NCI-H748 treated with DMSO at 0.1 percent for 48 hours (cell line): ENCODE data around the gene EPHB2.

Experiments
- DNase-seq: peaks from one replicate; lab custom pipeline; 2025; lab: John Stamatoyannopoulos, UW

Gene EPHB2

GRCh38 chr1:22722901-22723550, 12.4 kb downstream of the EPHB2 start:
- no peak for DNase-seq

GRCh38 chr1:22727873-22728272, 17.2 kb downstream of the EPHB2 start:
- DNase-seq: no peak

- DNase-seq: no peak
Observed at GRCh38 chr1:22728751-22729399, 18.2 kb downstream of the EPHB2 start.

GRCh38 chr1:22729400-22729773, 18.7 kb downstream of the EPHB2 start:
- DNase-seq: no peak

GRCh38 chr1:22729912-22730311, 19.3 kb downstream of the EPHB2 start:
- no peak for DNase-seq

- no peak for DNase-seq
Observed at GRCh38 chr1:22731924-22732720, 21.5 kb downstream of the EPHB2 start.

- no peak for DNase-seq
Observed at GRCh38 chr1:22733643-22734042, 23.0 kb downstream of the EPHB2 start.

- no peak for DNase-seq
Observed at GRCh38 chr1:22736501-22737080, 26.0 kb downstream of the EPHB2 start.

GRCh38 chr1:22737374-22738068, 26.9 kb downstream of the EPHB2 start:
- DNase-seq: no peak

- DNase-seq: no peak
Observed at GRCh38 chr1:22738069-22738435, 27.4 kb downstream of the EPHB2 start.

- no peak for DNase-seq
Observed at GRCh38 chr1:22738522-22738921, 27.9 kb downstream of the EPHB2 start.

- no peak for DNase-seq
Observed at GRCh38 chr1:22739648-22740385, 29.2 kb downstream of the EPHB2 start.

- DNase-seq: no peak
Observed at GRCh38 chr1:22741118-22741517, 30.5 kb downstream of the EPHB2 start.

GRCh38 chr1:22745669-22746585, 35.3 kb downstream of the EPHB2 start:
- DNase-seq: no peak

GRCh38 chr1:22747021-22747734, 36.5 kb downstream of the EPHB2 start:
- DNase-seq: no peak

- no peak for DNase-seq
Observed at GRCh38 chr1:22747735-22748073, 37.1 kb downstream of the EPHB2 start.

- no peak for DNase-seq
Observed at GRCh38 chr1:22749503-22749902, 38.9 kb downstream of the EPHB2 start.

- DNase-seq: no peak
Observed at GRCh38 chr1:22749919-22750684, 39.5 kb downstream of the EPHB2 start.

GRCh38 chr1:22750685-22751051, 40.0 kb downstream of the EPHB2 start:
- no peak for DNase-seq
